ENCODE data around the gene KREMEN2.

DNA sequence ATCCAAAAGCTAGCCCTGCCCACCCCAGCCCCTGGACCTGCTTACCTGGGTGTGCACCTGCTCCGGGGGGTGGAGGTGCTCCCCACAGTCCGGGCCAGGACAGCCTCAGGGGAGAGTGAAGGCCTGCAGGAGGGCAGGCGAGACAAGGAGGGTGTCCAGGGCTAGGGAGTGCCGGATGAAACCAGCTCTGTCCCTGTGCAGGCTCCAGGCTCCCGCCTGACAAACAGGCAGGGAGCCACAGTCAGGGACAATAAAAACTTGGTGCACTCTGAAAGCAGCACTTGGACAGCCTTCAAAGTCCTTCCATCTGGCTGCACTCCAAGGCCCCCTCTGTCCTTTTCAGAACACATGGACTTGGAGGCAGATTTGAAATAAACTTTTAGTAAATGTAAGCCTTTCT is 9.0 kb downstream of the KREMEN2 start:
- TF ChIP-seq, protein P1, sequence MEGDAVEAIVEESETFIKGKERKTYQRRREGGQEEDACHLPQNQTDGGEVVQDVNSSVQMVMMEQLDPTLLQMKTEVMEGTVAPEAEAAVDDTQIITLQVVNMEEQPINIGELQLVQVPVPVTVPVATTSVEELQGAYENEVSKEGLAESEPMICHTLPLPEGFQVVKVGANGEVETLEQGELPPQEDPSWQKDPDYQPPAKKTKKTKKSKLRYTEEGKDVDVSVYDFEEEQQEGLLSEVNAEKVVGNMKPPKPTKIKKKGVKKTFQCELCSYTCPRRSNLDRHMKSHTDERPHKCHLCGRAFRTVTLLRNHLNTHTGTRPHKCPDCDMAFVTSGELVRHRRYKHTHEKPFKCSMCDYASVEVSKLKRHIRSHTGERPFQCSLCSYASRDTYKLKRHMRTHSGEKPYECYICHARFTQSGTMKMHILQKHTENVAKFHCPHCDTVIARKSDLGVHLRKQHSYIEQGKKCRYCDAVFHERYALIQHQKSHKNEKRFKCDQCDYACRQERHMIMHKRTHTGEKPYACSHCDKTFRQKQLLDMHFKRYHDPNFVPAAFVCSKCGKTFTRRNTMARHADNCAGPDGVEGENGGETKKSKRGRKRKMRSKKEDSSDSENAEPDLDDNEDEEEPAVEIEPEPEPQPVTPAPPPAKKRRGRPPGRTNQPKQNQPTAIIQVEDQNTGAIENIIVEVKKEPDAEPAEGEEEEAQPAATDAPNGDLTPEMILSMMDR (conservative IDR thresholded peaks at IDR 0.05; ENCODE audit: low read length) = no peak
- TF ChIP-seq EZH2phosphoT487 (IDR thresholded peaks at IDR 0.05; ENCODE audit: borderline replicate concordance) = no peak
